CD4-positive, alpha-beta T cell treated with Interleukin-2 at 100 ng/mL for 4 hours (primary cell): ENCODE measurements around the gene CGNL1.

Experiments
- DNase-seq: peaks from one replicate; pipeline ENCODE4 v3.0.0-alpha.2; 2020; ENCODE audit warnings: low spot score

Gene CGNL1

GRCh38 chr15:57387564-57388076 is 11.3 kb downstream of the CGNL1 start:
- DNase-seq: no peak

GRCh38 chr15:57388464-57388863 is 12.2 kb downstream of the CGNL1 start:
- DNase-seq: no peak

- no peak for DNase-seq
Observed at GRCh38 chr15:57389991-57390390, 13.7 kb downstream of the CGNL1 start.

GRCh38 chr15:57390583-57390982 is 14.3 kb downstream of the CGNL1 start:
- DNase-seq: no peak

- no peak for DNase-seq
Observed at GRCh38 chr15:57391537-57391936, 15.2 kb downstream of the CGNL1 start.

DNA sequence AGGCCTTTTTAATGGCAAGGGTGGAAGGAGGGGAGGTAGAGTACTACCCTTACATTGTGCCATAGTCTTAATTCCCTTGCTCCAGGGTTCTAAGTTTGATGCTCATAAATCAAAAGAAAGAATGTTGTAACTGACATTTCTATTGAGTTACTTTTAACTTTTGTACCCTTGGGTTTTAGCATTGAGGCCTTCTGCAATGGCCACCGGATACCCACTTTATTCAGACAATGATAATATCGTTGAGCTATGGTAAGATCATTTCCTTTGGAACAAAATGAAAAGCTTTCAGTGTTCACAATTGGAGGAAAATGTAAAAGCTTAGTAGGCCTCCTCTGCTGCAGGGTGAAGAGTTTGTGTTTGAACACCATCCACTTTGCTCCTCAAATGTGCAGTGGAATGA is 16.8 kb downstream of the CGNL1 start:
- no peak for DNase-seq

GRCh38 chr15:57395292-57395691 is 19.0 kb downstream of the CGNL1 start:
- DNase-seq: no peak

- DNase-seq: no peak
Observed at GRCh38 chr15:57398336-57398735, 22.0 kb downstream of the CGNL1 start.

DNA sequence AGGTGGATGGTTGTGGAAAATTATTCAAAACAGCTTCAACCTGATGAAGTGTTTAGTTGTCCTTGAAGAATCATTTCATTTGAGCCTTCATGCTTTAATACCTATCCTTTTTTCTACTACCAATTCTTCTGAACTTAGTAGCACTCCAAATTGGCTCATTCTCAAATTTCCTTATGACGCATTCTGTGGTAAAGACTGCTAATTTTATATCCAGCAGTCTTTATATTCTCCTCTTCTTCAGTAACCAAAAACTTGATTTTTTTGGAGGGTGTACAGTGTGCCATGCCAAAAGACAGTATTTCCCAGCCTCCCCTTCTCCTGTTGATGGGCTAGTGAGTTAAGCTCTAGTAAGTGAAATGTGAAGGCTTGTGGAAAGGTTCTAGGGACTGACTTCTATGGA is 25.2 kb downstream of the CGNL1 start:
- no peak for DNase-seq

- DNase-seq: no peak
Observed at GRCh38 chr15:57403017-57403416, 26.7 kb downstream of the CGNL1 start.

DNA sequence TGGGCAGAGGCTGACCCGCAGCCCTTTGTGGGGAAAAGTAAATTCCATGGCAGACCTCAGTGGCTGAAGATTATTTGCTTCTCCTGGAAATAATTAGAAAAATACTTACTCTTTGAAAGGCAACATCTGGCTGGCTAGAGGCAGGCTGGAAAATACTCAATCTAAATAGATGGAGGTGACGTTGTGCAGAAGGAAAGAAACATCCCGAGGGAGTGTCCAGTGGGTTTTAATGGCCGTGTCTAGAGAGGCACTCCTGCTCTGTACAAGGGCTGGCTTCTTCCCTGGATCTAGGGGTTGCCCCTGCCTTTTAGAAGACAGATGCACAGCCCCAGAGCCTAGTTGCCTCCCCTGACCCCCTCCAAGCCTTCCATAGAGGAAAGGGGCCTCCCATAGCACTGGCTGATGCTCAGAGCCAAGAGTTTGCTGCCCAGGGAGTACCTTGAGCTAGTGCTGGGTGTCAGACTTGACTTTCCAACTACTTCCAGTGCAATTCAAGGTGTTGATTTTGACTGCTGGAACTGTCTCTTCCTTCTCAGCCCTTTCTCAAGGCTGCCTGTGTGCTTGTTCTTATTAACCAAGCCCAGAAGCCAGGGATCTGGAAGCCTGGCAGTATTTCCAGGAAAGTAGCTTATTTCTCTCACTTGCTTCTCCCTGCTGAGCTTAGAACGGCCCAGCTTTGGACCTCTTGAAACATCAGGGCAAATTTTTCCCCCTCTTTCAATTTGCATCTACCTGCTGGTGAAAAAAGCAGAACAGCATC is 27.4 kb downstream of the CGNL1 start:
- no peak for DNase-seq

DNA sequence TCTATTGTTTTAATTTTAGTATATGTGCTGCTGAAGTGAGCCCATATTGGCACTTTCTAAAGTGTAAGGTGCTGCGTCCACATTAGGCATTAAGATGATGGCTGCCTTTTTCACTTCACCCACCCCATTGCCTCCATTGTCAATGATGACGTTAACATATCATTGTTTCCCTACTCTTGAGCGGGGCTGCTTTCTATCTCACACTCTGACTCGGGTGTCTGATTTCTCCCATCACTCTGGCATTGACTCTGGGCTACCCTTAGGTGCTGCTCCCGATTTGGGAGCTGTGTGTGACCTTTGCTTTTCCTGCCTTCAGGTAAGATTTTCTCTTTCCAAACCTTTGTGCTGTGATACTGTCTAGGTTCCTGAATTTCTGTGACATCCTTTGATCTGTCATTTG is 28.8 kb downstream of the CGNL1 start:
- no peak for DNase-seq

DNA sequence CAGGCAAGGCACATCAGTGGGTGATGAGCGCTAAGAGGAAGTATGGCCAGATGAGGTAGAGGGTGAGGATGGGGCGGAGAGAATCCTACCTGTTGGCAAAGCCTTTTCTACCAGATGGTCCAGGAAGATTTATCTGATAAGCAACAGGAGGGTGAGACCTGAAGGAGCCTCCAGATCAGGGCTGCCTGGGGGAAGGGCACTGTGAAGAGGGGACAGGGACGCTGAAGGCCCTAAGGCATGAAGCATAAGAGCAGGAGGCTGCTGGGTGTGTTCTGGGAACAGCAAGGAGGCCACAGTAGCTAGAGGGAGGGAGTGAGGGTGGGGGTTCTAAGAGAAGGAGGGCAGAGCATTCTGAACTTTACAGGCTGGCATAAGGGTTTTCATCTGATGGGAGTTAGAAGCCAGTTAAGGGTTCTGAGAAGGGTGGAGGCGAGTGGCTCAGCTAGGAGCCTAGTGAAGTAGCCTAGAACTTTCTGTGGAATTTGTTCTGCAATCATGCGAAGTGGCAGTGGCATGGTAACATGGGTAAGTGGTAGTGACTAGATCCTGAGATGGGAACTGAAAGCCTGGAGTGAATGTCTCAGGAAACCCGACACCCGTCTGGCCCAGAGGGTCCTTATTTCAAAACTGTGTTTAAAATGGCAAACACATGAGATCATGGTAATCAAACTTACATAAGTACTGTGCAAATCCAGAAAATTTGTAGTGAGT is 29.9 kb downstream of the CGNL1 start:
- DNase-seq: no peak

- no peak for DNase-seq
Observed at GRCh38 chr15:57410373-57410772, 34.1 kb downstream of the CGNL1 start.

GRCh38 chr15:57411945-57412768 is 35.9 kb downstream of the CGNL1 start:
- DNase-seq: no peak

- no peak for DNase-seq
Observed at GRCh38 chr15:57415602-57416001, 39.3 kb downstream of the CGNL1 start.

DNA sequence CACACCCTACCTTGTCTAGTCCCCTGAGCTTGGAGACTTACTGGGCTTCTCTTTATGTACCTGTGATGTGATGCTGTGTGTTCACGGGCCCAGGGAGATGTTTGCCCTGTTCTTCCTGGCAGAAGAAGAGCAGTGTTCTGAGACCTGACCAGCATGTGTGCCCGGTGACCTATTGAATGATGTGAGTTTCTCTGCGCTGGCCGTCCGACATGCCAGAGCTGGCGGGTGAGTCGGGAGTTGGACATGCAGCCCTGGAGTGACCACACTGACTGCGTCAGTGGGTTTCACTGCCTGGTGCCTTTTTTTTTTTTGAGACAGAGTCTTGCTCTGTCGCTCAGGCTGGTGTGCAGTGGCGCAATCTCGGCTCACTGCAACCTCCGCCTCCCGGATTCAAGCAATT is 42.3 kb downstream of the CGNL1 start:
- DNase-seq: no peak

DNA sequence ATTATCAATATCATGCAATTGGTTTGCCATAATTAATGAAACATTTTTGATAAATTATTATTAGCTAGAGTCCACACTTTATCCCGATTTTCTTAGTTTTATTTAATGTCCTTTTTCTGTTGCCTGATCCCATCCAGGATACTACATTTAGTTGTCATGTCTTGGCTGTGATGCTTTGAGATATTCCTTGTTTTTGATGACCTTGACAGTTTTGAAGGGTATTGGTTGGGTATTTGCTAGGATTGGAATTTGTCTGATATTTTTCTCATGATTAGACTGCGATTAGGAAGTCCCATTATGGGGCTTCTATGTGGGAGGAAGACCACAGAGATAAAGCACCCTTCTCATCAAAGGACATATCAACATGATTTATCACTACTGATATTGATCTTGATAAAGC is 43.0 kb downstream of the CGNL1 start:
- DNase-seq: no peak

- no peak for DNase-seq
Observed at GRCh38 chr15:57421110-57421509, 44.8 kb downstream of the CGNL1 start.

GRCh38 chr15:57421551-57421950 is 45.2 kb downstream of the CGNL1 start:
- DNase-seq: no peak

GRCh38 chr15:57422113-57422754 is 45.9 kb downstream of the CGNL1 start:
- no peak for DNase-seq

DNA sequence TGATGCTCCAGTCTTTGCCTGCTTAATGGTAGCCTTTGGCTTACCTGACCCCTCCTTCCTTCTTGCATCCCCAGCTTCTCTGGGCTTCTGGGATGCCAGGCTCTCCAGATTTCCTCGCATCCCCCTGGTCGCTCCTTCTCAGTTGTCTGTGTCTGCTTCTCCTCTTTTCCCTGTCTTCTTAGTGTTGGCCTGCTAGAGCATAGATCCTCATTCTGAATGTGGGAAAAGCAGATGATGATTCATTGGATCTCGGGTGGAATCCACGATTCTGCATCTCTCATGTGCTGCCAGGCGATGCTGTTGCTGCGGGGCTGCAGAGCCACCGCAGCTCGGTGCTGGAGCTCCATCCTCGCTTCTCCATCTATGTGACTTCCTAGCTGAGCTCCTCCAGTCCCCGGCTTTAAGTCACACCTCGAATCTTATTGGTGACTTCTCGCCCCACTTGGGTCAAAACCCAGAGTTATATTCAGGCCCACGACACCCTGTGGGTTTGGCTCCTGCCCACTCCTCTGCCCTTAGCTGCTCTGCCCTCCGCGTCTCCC is 47.4 kb downstream of the CGNL1 start:
- DNase-seq: no peak
